Activated CD8-positive, alpha-beta memory T cell treated with anti-CD3 and anti-CD28 coated beads, Interleukin-2, amount 50 U/mL, for 24 hours (primary cell): ENCODE measurements around the gene CSPG5.

ENCODE experiments used
- DNase-seq: peaks from one replicate; pipeline ENCODE4 v3.0.0-alpha.2; 2020; ENCODE audit errors: extremely low read depth

Gene CSPG5

GRCh38 chr3:47540281-47540680 is 38.4 kb downstream of the CSPG5 start:
- DNase-seq = no peak

GRCh38 chr3:47536967-47537366 is 41.7 kb downstream of the CSPG5 start:
- no peak for DNase-seq

- no peak for DNase-seq
Measured at GRCh38 chr3:47536221-47536891, 42.3 kb downstream of the CSPG5 start.

GRCh38 chr3:47533996-47534454 is 44.6 kb downstream of the CSPG5 start:
- DNase-seq = no peak

GRCh38 chr3:47533481-47533880 is 45.2 kb downstream of the CSPG5 start:
- DNase-seq = no peak

GRCh38 chr3:47527952-47528725 is 50.5 kb downstream of the CSPG5 start:
- DNase-seq = no peak

GRCh38 chr3:47525617-47526016 is 53.0 kb downstream of the CSPG5 start:
- DNase-seq = no peak

- DNase-seq = no peak
Measured at GRCh38 chr3:47523310-47524073, 55.2 kb downstream of the CSPG5 start.

- peak; percentile 39 for DNase-seq
Measured at GRCh38 chr3:47522082-47522987, 56.3 kb downstream of the CSPG5 start.

GRCh38 chr3:47520756-47521155 is 57.9 kb downstream of the CSPG5 start:
- no peak for DNase-seq

GRCh38 chr3:47517937-47518336 is 60.7 kb downstream of the CSPG5 start:
- no peak for DNase-seq

GRCh38 chr3:47515864-47516319 is 62.8 kb downstream of the CSPG5 start:
- no peak for DNase-seq

- DNase-seq = no peak
Measured at GRCh38 chr3:47515100-47515499, 63.6 kb downstream of the CSPG5 start.

- peak; percentile 92 for DNase-seq
Measured at GRCh38 chr3:47513125-47513929, 65.3 kb downstream of the CSPG5 start, which contains the start of gene ELP6. ELP6 (minus strand) TSS chr3:47513712; CDS start chr3:47513590, 122 bp downstream.

GRCh38 chr3:47512416-47513124 is 66.1 kb downstream of the CSPG5 start:
- no peak for DNase-seq
